Stimulated activated CD8-positive, alpha-beta memory T cell treated with anti-CD3 and anti-CD28 coated beads, Interleukin-15, amount 100 ng/mL, for 4 hours (primary cell): ENCODE data around the gene CACNA1B.
"Not testable (repeated sequence)": the region's sequence is repeated elsewhere in the genome, so short reads cannot be mapped to it uniquely, and the experiment has no call there.

Experiments used
- DNase-seq, 2 donors: peaks; one replicate each; pipeline ENCODE4 v3.0.0-alpha.2; 2020; ENCODE audit warnings: low read depth in 2 of 2

CACNA1B gene

DNA sequence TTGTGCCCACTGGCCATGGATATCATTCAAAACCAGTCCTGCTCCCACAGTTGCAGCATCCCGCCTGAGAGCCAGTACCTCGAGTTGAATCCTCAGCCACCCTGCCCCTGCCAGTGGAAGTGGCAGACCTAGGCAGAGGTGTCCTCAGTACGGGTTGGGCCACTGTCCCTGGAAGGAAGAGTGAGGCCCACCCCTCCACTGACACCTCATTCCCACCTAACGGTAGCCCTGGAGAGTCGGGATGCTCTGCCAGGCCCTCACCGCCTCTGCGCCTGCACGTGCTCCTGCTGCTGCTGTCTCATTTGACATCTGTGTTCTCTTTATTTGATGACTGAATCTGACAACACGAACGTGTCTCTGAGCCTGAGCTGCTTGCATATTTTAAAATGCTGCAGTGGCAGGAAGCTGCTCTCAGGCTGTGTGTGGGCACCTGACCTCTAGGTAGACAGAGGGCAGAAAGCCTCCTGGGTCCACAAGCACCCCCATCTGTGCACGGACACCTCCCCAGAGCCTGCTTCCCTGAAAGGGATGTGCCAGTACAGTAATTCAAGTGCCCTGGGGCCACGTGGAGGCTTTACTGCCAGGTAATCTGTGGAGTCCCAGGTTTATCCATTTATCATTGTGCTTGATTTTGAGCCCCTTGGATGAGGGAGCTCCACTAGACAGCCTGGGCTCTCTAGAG is 194.7 kb downstream of the CACNA1B start:
- DNase-seq: no peak

DNA sequence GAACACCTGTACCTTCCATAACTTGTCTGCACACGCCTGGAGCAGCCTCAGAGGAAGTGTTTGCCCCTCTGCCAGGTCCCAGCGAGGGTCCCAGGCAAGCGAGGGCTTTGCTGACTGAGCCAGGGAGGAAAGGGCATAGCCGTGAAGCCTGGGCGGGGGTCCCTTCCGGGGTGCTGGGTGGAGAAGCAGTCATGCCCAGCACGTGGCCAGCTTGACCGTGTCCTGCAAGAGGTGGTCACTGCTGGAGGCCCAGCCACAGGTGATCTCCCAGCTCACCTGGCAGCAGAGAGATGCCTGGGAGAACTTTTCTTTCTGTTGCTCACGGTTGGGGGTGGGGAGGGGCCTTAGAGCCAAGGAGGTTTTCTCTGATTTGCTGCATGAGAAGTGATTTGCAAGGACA is 195.3 kb downstream of the CACNA1B start:
- no peak for DNase-seq

- DNase-seq: no peak
These were observed 195.8 kb downstream of the CACNA1B start for GRCh38 chr9:138073408-138073807.

DNA sequence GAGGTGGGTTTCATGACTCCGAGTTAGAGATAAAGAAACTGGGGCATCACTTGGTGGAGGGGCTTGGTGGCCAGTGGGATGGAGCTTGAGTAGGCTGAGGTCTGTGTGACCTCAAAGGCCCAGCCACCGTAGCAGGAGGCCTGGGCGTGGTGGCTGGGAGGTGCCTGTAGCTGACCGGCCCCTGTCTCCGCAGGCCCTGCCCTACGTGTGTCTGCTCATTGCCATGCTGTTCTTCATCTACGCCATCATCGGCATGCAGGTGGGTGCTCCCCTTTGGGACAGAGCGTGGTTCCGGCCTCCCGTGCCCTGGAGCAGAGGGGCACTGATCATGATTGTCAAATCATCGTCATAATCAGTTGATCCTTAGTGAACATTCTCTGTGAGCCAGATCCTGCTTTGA is 196.2 kb downstream of the CACNA1B start:
- DNase-seq: no peak

DNA sequence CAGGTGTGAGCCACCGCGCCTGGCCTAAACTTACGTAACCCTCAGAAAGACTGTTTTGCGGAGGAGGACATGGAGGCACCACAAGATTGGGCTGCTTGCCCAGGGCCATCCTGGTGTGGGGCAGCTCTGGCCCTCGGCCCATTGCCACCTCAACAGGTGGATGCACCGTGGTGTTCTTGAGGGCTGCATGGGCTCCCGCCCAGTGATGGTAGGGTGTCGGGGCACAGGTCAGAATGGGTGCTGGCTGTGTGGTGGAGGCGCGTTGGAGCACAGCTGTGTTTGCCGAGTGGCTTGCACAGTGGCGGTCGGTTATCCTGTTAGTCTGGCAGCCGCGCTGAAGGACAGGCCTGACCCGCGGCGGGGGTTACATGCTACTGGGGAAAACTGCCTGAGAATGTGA is 196.9 kb downstream of the CACNA1B start:
- DNase-seq: no peak

DNA sequence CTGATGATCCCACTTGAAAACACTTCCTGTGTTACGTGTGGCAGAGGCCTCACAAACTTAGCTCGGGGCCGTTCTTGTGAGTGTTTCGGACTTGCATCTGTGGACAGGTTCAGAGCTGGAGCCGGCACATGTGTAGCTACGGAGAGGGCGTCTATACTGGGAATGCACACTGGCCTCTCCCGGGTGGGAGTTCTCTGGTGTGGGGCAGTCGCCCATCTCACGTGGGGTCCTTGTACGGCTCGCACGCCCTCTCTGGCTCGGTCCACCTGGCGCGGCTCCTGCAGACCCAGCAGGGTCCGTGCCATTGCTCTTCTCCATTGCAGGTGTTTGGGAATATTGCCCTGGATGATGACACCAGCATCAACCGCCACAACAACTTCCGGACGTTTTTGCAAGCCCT is 197.9 kb downstream of the CACNA1B start:
- DNase-seq: no peak

DNA sequence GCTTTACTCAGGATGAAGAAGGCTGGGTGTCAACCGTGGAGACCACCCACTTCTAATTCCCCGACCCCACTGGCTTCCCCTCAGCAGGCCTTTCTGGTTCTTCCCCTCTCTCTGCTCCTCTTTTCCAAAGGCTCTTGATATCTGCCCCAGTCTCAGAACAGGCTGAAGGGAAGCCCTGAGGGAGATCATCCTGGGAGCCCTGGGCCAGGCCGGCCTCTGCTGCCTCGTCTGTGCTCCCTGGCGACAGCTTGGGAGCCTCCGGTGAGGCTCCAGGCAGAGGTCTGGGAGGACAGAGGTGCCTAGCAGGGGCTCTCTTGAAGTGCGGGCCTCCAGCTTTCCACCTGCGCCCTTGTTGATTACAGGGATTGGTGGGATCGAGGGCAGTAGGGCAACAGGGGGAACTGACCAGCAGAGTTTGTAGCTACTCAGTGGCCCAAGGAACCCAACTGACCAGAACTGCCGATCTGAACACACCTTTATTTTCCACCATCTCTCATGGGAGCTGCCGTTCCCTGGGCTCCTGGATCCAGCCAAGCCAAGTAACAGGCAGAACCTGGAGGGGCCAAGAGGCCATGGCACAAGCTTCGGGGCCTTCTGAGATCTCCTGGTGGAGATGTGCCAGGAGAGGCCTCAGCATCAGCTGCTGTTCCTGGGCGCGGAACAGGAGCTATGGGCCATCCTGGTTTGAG is 198.5 kb downstream of the CACNA1B start:
- DNase-seq: no peak

GRCh38 chr9:138076650-138077009 is 199.0 kb downstream of the CACNA1B start:
- no peak for DNase-seq

- no peak for DNase-seq
These were observed 199.5 kb downstream of the CACNA1B start for GRCh38 chr9:138077126-138077525.

- no peak for DNase-seq
These were observed 200.4 kb downstream of the CACNA1B start for GRCh38 chr9:138077898-138078540.

DNA sequence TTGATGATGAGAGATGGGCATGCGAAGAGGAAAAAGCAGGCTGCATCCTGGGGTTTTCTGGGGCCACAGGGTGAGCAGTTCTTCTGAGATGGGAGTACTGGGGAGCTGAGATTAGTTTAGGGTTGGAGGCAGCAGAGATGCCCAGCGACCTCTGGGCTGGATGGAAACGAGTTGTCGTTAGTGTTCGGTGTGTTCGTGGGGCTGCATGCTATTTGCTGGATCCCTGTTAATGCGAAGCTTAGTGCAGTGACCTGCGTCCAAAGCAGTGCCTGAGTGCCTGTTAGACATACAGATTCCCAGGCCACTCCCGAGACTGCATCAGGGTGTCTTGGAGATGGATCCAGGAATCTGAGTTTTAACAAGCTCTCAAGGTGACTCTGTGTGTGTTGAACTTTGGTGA is 201.3 kb downstream of the CACNA1B start:
- DNase-seq: no peak

GRCh38 chr9:138080979-138081378 is 203.4 kb downstream of the CACNA1B start:
- DNase-seq: no peak

DNA sequence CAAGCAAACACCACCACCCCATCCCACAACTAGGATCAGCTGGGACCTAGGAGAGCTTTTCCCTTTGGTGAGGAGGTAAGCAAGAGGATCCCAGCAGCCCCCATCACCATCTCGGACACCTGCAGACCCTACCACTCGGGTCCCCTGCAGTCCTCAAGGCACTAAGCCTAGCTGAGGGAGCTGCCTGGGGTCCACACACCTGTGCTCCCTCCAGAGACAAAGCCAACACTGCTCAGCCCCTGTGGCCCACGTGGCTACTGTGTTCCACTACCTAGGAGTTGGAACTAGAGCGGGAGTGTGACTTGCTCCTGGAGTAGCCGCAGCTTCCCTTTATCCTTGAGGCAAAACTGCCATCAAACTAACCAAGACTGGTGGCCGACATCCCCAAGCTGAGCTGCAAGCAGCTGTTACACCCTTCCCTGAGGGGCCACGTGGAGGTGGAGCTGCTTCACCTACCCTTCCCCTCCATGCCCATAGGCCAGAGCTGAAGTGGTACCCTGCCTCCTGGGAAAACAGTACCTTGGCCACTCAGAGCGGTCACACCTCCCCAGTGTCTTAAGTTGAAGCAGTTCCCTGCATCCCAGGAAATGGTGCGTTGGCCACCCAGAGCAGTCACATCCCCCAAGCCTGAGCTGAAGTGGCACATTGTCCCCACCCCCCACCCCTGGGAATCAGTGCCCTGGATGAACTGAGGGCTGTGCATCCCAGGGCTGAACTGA is 205.5 kb downstream of the CACNA1B start:
- DNase-seq: no peak

- DNase-seq: no peak
These were observed 206.3 kb downstream of the CACNA1B start for GRCh38 chr9:138083873-138084272.

- no peak for DNase-seq
These were observed 208.0 kb downstream of the CACNA1B start for GRCh38 chr9:138085568-138085967.

DNA sequence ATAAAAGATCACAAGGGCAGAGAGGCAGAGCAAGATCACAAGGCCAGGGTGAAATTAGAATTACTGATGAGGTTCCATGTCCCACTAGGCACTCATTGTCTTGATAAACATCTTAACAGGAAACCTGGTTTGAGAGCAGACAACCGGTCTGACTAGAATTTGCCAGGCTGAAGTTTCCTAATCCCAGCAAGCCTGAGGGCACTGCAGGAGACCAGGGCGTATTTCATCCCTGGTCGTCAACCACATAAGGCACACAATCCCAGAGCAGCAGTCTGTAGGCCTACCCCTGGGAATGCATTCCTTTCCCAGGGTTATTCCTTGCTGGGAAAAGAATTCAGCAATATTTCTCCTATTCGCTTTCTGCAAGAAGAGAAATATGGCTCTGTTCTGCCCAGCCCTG is 214.5 kb downstream of the CACNA1B start:
- not testable (repeated sequence) for DNase-seq

- DNase-seq: no peak
These were observed 216.4 kb downstream of the CACNA1B start for GRCh38 chr9:138094028-138094427.

- DNase-seq: no peak
These were observed 218.4 kb downstream of the CACNA1B start for GRCh38 chr9:138095813-138096518.

DNA sequence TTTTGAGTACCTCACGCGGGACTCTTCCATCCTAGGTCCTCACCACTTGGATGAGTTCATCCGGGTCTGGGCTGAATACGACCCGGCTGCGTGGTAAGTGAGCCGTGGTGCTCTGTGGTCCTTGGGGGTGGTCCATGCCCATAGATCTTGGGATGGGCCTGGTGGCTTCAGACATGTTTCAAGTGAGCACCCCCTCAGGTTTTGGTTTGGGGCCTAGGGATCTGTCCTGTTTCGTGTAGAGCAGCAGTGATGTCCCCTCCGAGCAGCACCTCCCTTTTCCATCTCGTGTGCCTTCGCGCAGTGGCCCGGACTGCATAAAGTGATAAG is 218.9 kb downstream of the CACNA1B start:
- no peak for DNase-seq

- no peak for DNase-seq
These were observed 220.0 kb downstream of the CACNA1B start for GRCh38 chr9:138097501-138097991.

GRCh38 chr9:138098116-138098907 is 220.7 kb downstream of the CACNA1B start:
- DNase-seq: no peak
